ENCODE data around the gene KIF24. TPM values are rescaled to one million over a fixed set of nuclear protein-coding genes. Genes with fewer than 3 reads are reported as not detected.

The KIF24 gene
- total RNA-seq, 1 donor from 2014 or later: 9.6 TPM

- Mint-ChIP-seq H3K36me3 (no peaks in the 10 kb centered on the region), H3K27ac (no peak overlapping the region), H3K4me3 (no peak overlapping the region), H3K4me1 (ENCODE audit: unreplicated experiment) (peaks cover 13% of the 10 kb centered on the region), H3K9me3 (no peaks in the 10 kb centered on the region), H3K27me3 (no peaks in the 10 kb centered on the region)
- no peak for TF ChIP-seq CTCF (conservative IDR thresholded peaks at IDR 0.05)
- no peak for DNase-seq (ENCODE audit: extremely low spot score, unreplicated experiment)
Observed at GRCh38 chr9:34334337-34334824, 5.3 kb upstream of the KIF24 start.

GRCh38 chr9:34333836-34334235, 4.8 kb upstream of the KIF24 start:
- DNase-seq (ENCODE audit: extremely low spot score, unreplicated experiment): no peak
- no peak overlapping the region for H3K4me3 Mint-ChIP-seq
- no peaks in the 10 kb centered on the region for H3K36me3 Mint-ChIP-seq
- no peak overlapping the region for H3K27ac Mint-ChIP-seq
- no peaks in the 10 kb centered on the region for H3K9me3 Mint-ChIP-seq
- peaks cover 13% of the 10 kb centered on the region for H3K4me1 Mint-ChIP-seq (ENCODE audit: unreplicated experiment)
- TF ChIP-seq CTCF (conservative IDR thresholded peaks at IDR 0.05): no peak
- no peaks in the 10 kb centered on the region for H3K27me3 Mint-ChIP-seq

- Mint-ChIP-seq H3K27me3 (no peaks in the 10 kb centered on the region), H3K4me3 (peak overlapping the region; percentile 76), H3K4me1 (ENCODE audit: unreplicated experiment) (peaks cover 15% of the 10 kb centered on the region), H3K36me3 (no peaks in the 10 kb centered on the region), H3K27ac (peak overlapping the region; percentile 66), H3K9me3 (no peaks in the 10 kb centered on the region)
- no peak for DNase-seq (ENCODE audit: extremely low spot score, unreplicated experiment)
- peak; percentile 76 for TF ChIP-seq CTCF (conservative IDR thresholded peaks at IDR 0.05)
Observed at GRCh38 chr9:34332076-34332964, 3.3 kb upstream of the KIF24 start.

GRCh38 chr9:34331196-34331595, 2.1 kb upstream of the KIF24 start:
- Mint-ChIP-seq H3K36me3 (no peaks in the 10 kb centered on the region), H3K9me3 (no peaks in the 10 kb centered on the region), H3K27ac (no peak overlapping the region), H3K4me3 (peak overlapping the region; percentile 56), H3K4me1 (ENCODE audit: unreplicated experiment) (peaks cover 22% of the 10 kb centered on the region), H3K27me3 (no peaks in the 10 kb centered on the region)
- no peak for TF ChIP-seq CTCF (conservative IDR thresholded peaks at IDR 0.05)
- DNase-seq (ENCODE audit: extremely low spot score, unreplicated experiment): no peak

- DNase-seq (ENCODE audit: extremely low spot score, unreplicated experiment): no peak
- Mint-ChIP-seq H3K9me3 (no peaks in the 10 kb centered on the region), H3K27ac (peak overlapping the region; percentile 96), H3K4me3 (peak overlapping the region; percentile 98), H3K27me3 (no peaks in the 10 kb centered on the region), H3K36me3 (no peaks in the 10 kb centered on the region), H3K4me1 (ENCODE audit: unreplicated experiment) (peaks cover 29% of the 10 kb centered on the region)
- no peak for TF ChIP-seq CTCF (conservative IDR thresholded peaks at IDR 0.05)
Observed at GRCh38 chr9:34328500-34328986, 525 bp downstream of the KIF24 start.

Data from type B pancreatic cell (in vitro differentiated cells).